ENCODE measurements around the gene NTN5. TPM values are rescaled to one million over a fixed set of nuclear protein-coding genes. Genes with fewer than 3 reads are reported as not detected.

Gene NTN5
- total and polyA plus RNA-seq, 10 of the 15 experiments (the other 5 are each of a cell fraction or from before 2014, with no cell fraction given): 0.07 to 0.22 TPM; not detected in 8

- TF ChIP-seq RELB (IDR thresholded peaks at IDR 0.05; ENCODE audit: low read depth): no peak
Measured at GRCh38 chr19:48713864-48714755, 41.3 kb upstream of the NTN5 start (continued).

GRCh38 chr19:48713041-48713863 lies 40.4 kb upstream of the NTN5 start:
- in situ Hi-C loops (cut with MboI) (no loop called here), intact Hi-C loops (cut with micrococcal nuclease; ENCODE audit: unreplicated experiment) (no loop called here)
- WGBS (ENCODE audit: insufficient coverage, insufficient replicate concordance, low lambda C conversion rate, missing lambda C conversion rate): 11% methylated on average over 21 of the region's 25 CpGs
- Histone ChIP-seq H4K20me1 (ENCODE audit: control insufficient read depth, insufficient read depth) (no peaks in the 10 kb centered on the region), H3K9me3 (replicated peaks; ENCODE audit: control insufficient read depth, insufficient read depth, low read length) (no peaks in the 10 kb centered on the region; the same call in 2 of the 3 replicates), H2AFZ (ENCODE audit: control insufficient read depth, low read depth, low read length) (peak overlapping the region; percentile 94), H3K9ac (ENCODE audit: control insufficient read depth, insufficient read depth, low read length) (peak overlapping the region; percentile 74), H3K4me1 (ENCODE audit: control insufficient read depth, insufficient read depth, low read length) (peaks cover 16% of the 10 kb centered on the region), H3K36me3 (ENCODE audit: control insufficient read depth in 2 of 2, insufficient read depth in 2 of 2, low read length in 1 of 2) (no peaks in the 10 kb centered on the region), H3K4me3 (peak overlapping the region; percentile 79), H3K27me3 (replicated peaks in 1 of 2; ENCODE audit: control insufficient read depth in 2 of 2, insufficient read depth in 2 of 2, low read length in 1 of 2) (no peaks in the 10 kb centered on the region), H3K4me2 (ENCODE audit: control insufficient read depth, insufficient read depth) (peak overlapping the region; percentile 94), H3K79me2 (ENCODE audit: control insufficient read depth, insufficient read depth, low read length) (no peaks in the 10 kb centered on the region), H3K27ac (ENCODE audit: control insufficient read depth, insufficient read depth) (peak overlapping the region; percentile 11; the same call in 1 of the 2 replicates)
- FAIRE-seq (no peak), DNase-seq (ENCODE audit: low read depth, low spot score) (no peak), ATAC-seq (no peak)
- RAD21 ChIA-PET (ENCODE audit: unreplicated experiment): interaction anchor here (0.5 to 1.4 kb wide), 3 partner anchors 14 to 404 kb away, joined by 3 to 4 read pairs (median 4); no protein-coding TSS in a partner anchor
- POLR2A ChIA-PET: interaction anchor here (0.7 to 3.0 kb wide), 3 partner anchors 12 to 68 kb away, joined by 3 to 7 read pairs (median 4); no protein-coding TSS in a partner anchor
- peak in 2 of 3 experiments; percentile 14; a peak in 1 of 6 replicates for TF ChIP-seq CTCF (IDR thresholded peaks at IDR 0.05 in 2 of 3, conservative IDR thresholded peaks at IDR 0.05 in 1 of 3; ENCODE audit: control insufficient read depth in 2 of 3, extremely low read depth in 1 of 3, insufficient read depth in 1 of 3, low read depth in 3 of 3, low read length in 3 of 3)
- no peak for TF ChIP-seq MTA3 (IDR thresholded peaks at IDR 0.05; ENCODE audit: borderline replicate concordance, low read length)
- CTCF ChIA-PET: no interaction called here
- SMC1A ChIA-PET (ENCODE audit: uncharacterized antibody, unreplicated experiment): interaction anchor here (0.6 to 0.7 kb wide), 2 partner anchors 62 to 789 kb away, joined by 3 read pairs; no protein-coding TSS in a partner anchor
- BruUV-seq (replicated peaks): no TSS peak

Measured in GM12878 (cell line).